Activated T-helper 1 cell treated with Interleukin-2 at 50 U/mL for 16 hours (primary cell): Measurements from ENCODE around the gene C1orf198.
"Not testable (repeated sequence)": the region's sequence is repeated elsewhere in the genome, so short reads cannot be mapped to it uniquely, and the experiment has no call there.

Source experiments
- DNase-seq: peaks from one replicate; pipeline ENCODE4 v3.0.0-alpha.2; 2020; ENCODE audit warnings: low read depth

C1orf198 gene

GRCh38 chr1:230860617-230861384 lies 7.5 kb downstream of the C1orf198 start:
- DNase-seq = no peak

- no peak for DNase-seq
Measured at GRCh38 chr1:230858918-230859729, 9.2 kb downstream of the C1orf198 start.

GRCh38 chr1:230858236-230858820 lies 10.0 kb downstream of the C1orf198 start:
- no peak for DNase-seq

- no peak for DNase-seq
Measured at GRCh38 chr1:230857822-230858221, 10.5 kb downstream of the C1orf198 start.

GRCh38 chr1:230857077-230857476 lies 11.2 kb downstream of the C1orf198 start:
- DNase-seq = no peak

GRCh38 chr1:230855886-230856285 lies 12.4 kb downstream of the C1orf198 start:
- DNase-seq = no peak

- DNase-seq = no peak
Measured at GRCh38 chr1:230854423-230854822, 13.9 kb downstream of the C1orf198 start.

- DNase-seq = no peak
Measured at GRCh38 chr1:230853731-230854130, 14.6 kb downstream of the C1orf198 start.

GRCh38 chr1:230852959-230853358 lies 15.4 kb downstream of the C1orf198 start:
- no peak for DNase-seq

- no peak for DNase-seq
Measured at GRCh38 chr1:230851291-230851691, 17.0 kb downstream of the C1orf198 start.

GRCh38 chr1:230850547-230850946 lies 17.8 kb downstream of the C1orf198 start:
- no peak for DNase-seq

- no peak for DNase-seq
Measured at GRCh38 chr1:230849451-230850224, 18.7 kb downstream of the C1orf198 start.

GRCh38 chr1:230848235-230848634 lies 20.1 kb downstream of the C1orf198 start:
- no peak for DNase-seq

- DNase-seq = not testable (repeated sequence)
Measured at GRCh38 chr1:230845184-230845583, 23.1 kb downstream of the C1orf198 start.

GRCh38 chr1:230844561-230844960 lies 23.8 kb downstream of the C1orf198 start:
- no peak for DNase-seq

GRCh38 chr1:230843503-230844309 lies 24.6 kb downstream of the C1orf198 start:
- DNase-seq = no peak

- DNase-seq = no peak
Measured at GRCh38 chr1:230842801-230843200, 25.5 kb downstream of the C1orf198 start.

- no peak for DNase-seq
Measured at GRCh38 chr1:230839173-230839572, 29.1 kb downstream of the C1orf198 start.

GRCh38 chr1:230836793-230837192 lies 31.5 kb downstream of the C1orf198 start:
- DNase-seq = no peak

- DNase-seq = no peak
Measured at GRCh38 chr1:230836347-230836746, 32.0 kb downstream of the C1orf198 start.

GRCh38 chr1:230834292-230834691 lies 34.0 kb downstream of the C1orf198 start:
- DNase-seq = no peak
